K562 (cell line): Measurements from ENCODE around the gene NDUFS8. TPM values are rescaled to one million over a fixed set of nuclear protein-coding genes. Genes with fewer than 3 reads are reported as not detected.

Experiments
- CBFA2T3 ChIP-seq: fragments of 450-650 bp; IDR thresholded peaks from 2 replicates; pipeline ENCODE4 v1.6.1; 2017
- CBX5 ChIP-seq: IDR thresholded peaks from 2 replicates; pipeline ENCODE4 v1.6.1; 2014; ENCODE audit warnings: low read depth, borderline replicate concordance
- DPF2 ChIP-seq: fragments of 450-650 bp; IDR thresholded peaks from 2 replicates; pipeline ENCODE4 v1.6.1; 2016
- ETS2 ChIP-seq: IDR thresholded peaks from 2 replicates; pipeline ENCODE4 v1.6.1; 2016; ENCODE audit warnings: borderline replicate concordance, missing genetic modification characterization, mild to moderate bottlenecking, moderate library complexity, missing compliant biosample characterization; ENCODE audit not compliant: poor library complexity, severe bottlenecking
- FOSL1 ChIP-seq: fragments of 200-800 bp; sonication (Bioruptor generic); conservative IDR thresholded peaks from 2 replicates; pipeline ENCODE4 v1.6.1; 2016; ENCODE audit warnings: missing genetic modification characterization, missing compliant biosample characterization
- HDAC1 ChIP-seq, 2 experiments: fragments of 450-650 bp; IDR thresholded peaks; 2 replicates each; pipeline ENCODE4 v1.6.1; 2016 to 2017; ENCODE audit warnings: inconsistent platforms in 1 of 2, mild to moderate bottlenecking in 1 of 2, moderate library complexity in 1 of 2
- MTA2 ChIP-seq: fragments of 450-650 bp; IDR thresholded peaks from 2 replicates; pipeline ENCODE4 v1.6.1; 2016; ENCODE audit warnings: low read depth
- NR2C1 ChIP-seq, 2 experiments: fragments of 450-650 bp; IDR thresholded peaks; 2 replicates each; pipeline ENCODE4 v1.6.1; 2017; ENCODE audit warnings: mild to moderate bottlenecking in 2 of 2, antibody characterized with exemption in 1 of 2, inconsistent platforms in 1 of 2, missing compliant biosample characterization in 1 of 2, missing genetic modification characterization in 1 of 2
- PHB2 ChIP-seq: fragments of 450-650 bp; IDR thresholded peaks from 2 replicates; pipeline ENCODE4 v1.6.1; 2017; ENCODE audit warnings: low read depth
- PURB ChIP-seq: sonication (generic); formaldehyde crosslinking; IDR thresholded peaks from 2 replicates; pipeline ENCODE4 v1.9.0; 2021; ENCODE audit warnings: low read depth, mild to moderate bottlenecking, missing genetic modification reagents
- SNRNP70 ChIP-seq: fragments of 200-400 bp; formaldehyde crosslinking; optimal IDR thresholded peaks from 2 replicates; pipeline ENCODE3; 2017; ENCODE audit warnings: low read depth, low read length
- ZNF316 ChIP-seq: fragments of 450-650 bp; IDR thresholded peaks from 2 replicates; pipeline ENCODE4 v1.6.1; 2016
- ZNF609 ChIP-seq: sonication (generic); formaldehyde crosslinking; IDR thresholded peaks from 2 replicates; pipeline ENCODE4 v1.8.1; 2023; ENCODE audit warnings: missing genetic modification reagents, mild to moderate bottlenecking, borderline replicate concordance
- ZNF644 ChIP-seq: fragments of 200-800 bp; sonication (Bioruptor generic); IDR thresholded peaks from 2 replicates; pipeline ENCODE4 v1.6.1; 2016; ENCODE audit warnings: low read depth, missing genetic modification characterization, missing compliant biosample characterization
- polyA plus RNA-seq, 8 experiments: library from polyadenylated mRNA; depleted of rRNA in 4 of 8; stranded (reverse) in 5 of 8; unstranded in 3 of 8; fragments of >200 nt; fragmentation: Nextera tagmentation in 2 of 8; fragmentation: Illumina TruSeq in 1 of 8; extraction: Ambion mirVana in 2 of 8; extraction: Trizol in 1 of 8; gene quantifications; 2 replicates each; pipeline versions ENCODE4 v1.2.1 to v1.2.3, GENCODE V29; 2011 to 2014; ENCODE audit warnings: inconsistent platforms in 1 of 8, missing spikeins in 1 of 8
- total RNA-seq, 7 experiments: library from RNA; depleted of rRNA in 6 of 7; stranded (reverse); fragments of >200 nt in 6 of 7; fragmentation: Illumina TruSeq in 2 of 7; extraction: Trizol in 2 of 7; gene quantifications; 2 replicates each; pipeline versions ENCODE4 v1.2.1 to v1.2.3, GENCODE V29; 2011 to 2021; ENCODE audit warnings: low replicate concordance in 1 of 7

NDUFS8 gene
- total and polyA plus RNA-seq, 9 of the 15 experiments (the other 6 are each of a cell fraction or from before 2014, with no cell fraction given), result 36.5 to 351 (median 101) TPM

GRCh38 chr11:68038226-68038717 lies 7.8 kb downstream of the NDUFS8 start (continued):
- TF ChIP-seq ZNF609 (CRISPR knock-in tag) (no peak), PURB (CRISPR knock-in tag) (no peak), NR2C1 (IDR thresholded peaks at IDR 0.05) (no peak), NR2C1 (tag; IDR thresholded peaks at IDR 0.05) (peak; percentile 73), ZNF644 (tag) (no peak), ZNF316 (no peak), CBFA2T3 (peak; percentile 75), PHB2 (0 out of 2 replicates have a peak, but pooled peaks have one; percentile 8), SNRNP70 (no peak), MTA2 (no peak), DPF2 (no peak), CBX5 (no peak), FOSL1 (tag) (0 out of 2 replicates have a peak, but pooled peaks have one; percentile 5), HDAC1 (IDR thresholded peaks at IDR 0.05) (peak in 1 of 2 experiments; percentile 45; a peak in 2 of 4 replicates), ETS2 (tag) (no peak)
